IPS DF 6.9 (cell line): Measurements from ENCODE around the gene BTBD18.

Source experiments
- DNase-seq: peaks from one replicate; pipeline ENCODE4 v3.0.0-alpha.2; 2013; ENCODE audit warnings: low read depth, low spot score
- H3K27ac ChIP-seq: one replicate; pipeline ENCODE4 v1.5.1; 2013; ENCODE audit warnings: low read length, control low read depth
- H3K27me3 ChIP-seq: 2 replicates; pipeline ENCODE4 v1.6.1; 2013; ENCODE audit warnings: mild to moderate bottlenecking, low read length; ENCODE audit not compliant: control insufficient read depth, insufficient read depth
- H3K36me3 ChIP-seq: 2 replicates; pipeline ENCODE4 v1.6.1; 2013; ENCODE audit warnings: low read length; ENCODE audit not compliant: control insufficient read depth, insufficient read depth
- H3K4me1 ChIP-seq: 2 replicates; pipeline ENCODE4 v1.6.1; 2013; ENCODE audit warnings: low read length; ENCODE audit not compliant: control insufficient read depth, insufficient read depth
- H3K4me3 ChIP-seq: 2 replicates; pipeline ENCODE4 v1.5.1; 2013; ENCODE audit warnings: mild to moderate bottlenecking, low read length
- H3K9me3 ChIP-seq: 2 replicates; pipeline ENCODE4 v1.6.1; 2013; ENCODE audit warnings: low read length, inconsistent platforms; ENCODE audit not compliant: control insufficient read depth, insufficient read depth
- WGBS: extraction: QIAGEN DNeasy Blood & Tissue Kit; methylation state at CpG from one replicate; pipeline ENCODE4 v1.1.7; 2013; ENCODE audit warnings: mixed read lengths, missing lambda C conversion rate; ENCODE audit not compliant: insufficient read length, insufficient coverage; 5-methylcytosine and 5-hydroxymethylcytosine counted together

BTBD18 gene

DNA sequence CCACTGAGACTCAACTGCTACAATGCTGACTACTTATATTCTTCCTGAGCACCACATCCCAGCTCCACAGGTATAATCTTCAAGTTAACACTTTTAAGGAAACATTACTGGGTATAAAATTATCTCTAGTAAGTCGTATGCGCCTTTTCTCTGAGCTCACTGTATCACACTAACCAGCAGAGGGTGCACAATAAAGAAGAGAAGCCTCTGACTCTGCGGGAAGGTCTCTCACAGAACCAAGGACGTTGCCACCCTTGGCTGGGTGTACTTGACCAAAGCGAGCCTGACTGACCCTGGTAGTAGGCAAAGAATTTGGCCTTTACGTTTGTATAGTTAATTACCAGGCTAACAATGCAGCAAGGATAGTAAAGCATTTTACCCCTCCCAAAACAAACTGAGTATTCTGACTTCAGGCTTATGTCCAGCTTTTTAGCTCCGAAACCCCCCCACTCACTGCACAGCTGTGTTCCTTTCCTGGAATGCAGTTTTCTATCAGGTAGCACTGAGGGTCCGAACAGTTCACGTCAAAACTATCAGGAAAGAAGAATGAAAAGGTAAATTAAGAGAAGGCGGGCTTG, at the start of gene BTBD18:
Gene BTBD18, minus strand, starts transcription at position 144 of the 578 bp plus-strand sequence. CDS start 631 bp downstream, outside the sequence.
- H3K27me3 ChIP-seq = no peaks in the 10 kb centered on the region
- DNase-seq = no peak
- no CpG with 5 or more reads among the region's 10 CpGs for WGBS

DNA sequence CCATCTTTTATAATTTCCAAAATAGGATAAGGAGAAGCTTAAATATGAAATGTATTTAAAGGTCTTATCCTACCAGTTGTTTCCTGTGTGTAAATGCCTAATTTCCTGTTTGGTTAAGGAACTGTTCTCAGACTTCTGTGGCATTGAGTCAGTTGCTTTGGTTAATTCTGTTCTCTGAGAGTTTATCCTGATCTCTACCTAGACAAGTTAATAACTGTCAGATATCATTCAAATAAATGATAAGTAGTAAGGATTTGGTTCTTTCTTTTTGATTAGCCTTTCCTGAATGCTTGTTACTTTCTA, 49.5 kb upstream of the BTBD18 start:
- Histone ChIP-seq H3K4me3 (no peak overlapping the region), H3K36me3 (peaks cover 31% of the 10 kb centered on the region), H3K9me3 (no peaks in the 10 kb centered on the region), H3K27ac (no peak overlapping the region), H3K27me3 (no peaks in the 10 kb centered on the region), H3K4me1 (peaks cover 1% of the 10 kb centered on the region; the same call in 1 of the 2 replicates)
- DNase-seq = no peak

More for the DNA sequence above, at the start of gene BTBD18:
- H3K9me3 ChIP-seq = no peaks in the 10 kb centered on the region
- H3K4me1 ChIP-seq = no peaks in the 10 kb centered on the region
- H3K4me3 ChIP-seq = no peak within 1 kb of the TSS
- H3K36me3 ChIP-seq = no peaks in the 10 kb centered on the region
- no peak within 1 kb of the TSS for H3K27ac ChIP-seq

DNA sequence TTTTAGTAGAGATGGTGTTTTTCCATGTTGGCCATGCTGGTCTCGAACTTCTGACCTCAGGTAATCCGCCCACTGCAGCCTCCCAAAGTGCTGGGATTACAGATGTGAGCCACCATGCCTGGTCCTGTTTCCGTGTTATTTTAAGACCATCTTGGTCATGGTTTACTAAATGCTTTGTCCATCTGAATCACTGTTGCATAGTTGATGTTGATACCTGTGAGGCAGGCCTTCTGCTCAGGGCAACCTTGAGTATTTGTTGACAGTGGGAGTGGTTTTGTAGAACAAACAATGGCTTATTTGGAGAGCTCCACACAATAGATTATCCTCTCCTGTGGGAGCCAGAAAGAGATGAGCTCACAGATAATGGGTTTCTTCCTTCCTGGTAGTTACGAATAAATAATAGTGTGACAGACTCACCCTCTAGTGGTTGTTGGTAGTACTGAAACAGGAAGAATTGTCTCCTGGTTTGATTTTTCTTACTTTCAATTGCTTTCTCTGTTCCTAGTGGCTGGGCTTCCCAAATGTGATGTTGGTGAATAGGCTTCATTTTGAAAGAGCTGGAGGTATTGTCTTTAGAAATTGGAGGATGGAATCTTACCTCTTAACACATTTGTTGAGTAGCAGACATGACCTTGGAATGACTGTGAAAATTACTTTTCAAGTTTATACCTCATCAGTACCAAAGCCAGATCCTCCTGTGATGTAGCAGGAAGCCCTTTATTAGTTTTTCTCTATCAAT, 49.0 kb upstream of the BTBD18 start:
- H3K4me3 ChIP-seq = no peak overlapping the region
- no peak overlapping the region for H3K27ac ChIP-seq
- H3K4me1 ChIP-seq = peaks cover 1% of the 10 kb centered on the region; the same call in 1 of the 2 replicates
- no CpG with 5 or more reads among the region's 4 CpGs for WGBS
- no peaks in the 10 kb centered on the region for H3K27me3 ChIP-seq
- DNase-seq = no peak
- peaks cover 27% of the 10 kb centered on the region for H3K36me3 ChIP-seq
- no peaks in the 10 kb centered on the region for H3K9me3 ChIP-seq

- H3K4me1 ChIP-seq = peaks cover 1% of the 10 kb centered on the region; the same call in 1 of the 2 replicates
- WGBS = no CpG with 5 or more reads among the region's 1 CpG
- no peaks in the 10 kb centered on the region for H3K9me3 ChIP-seq
- no peaks in the 10 kb centered on the region for H3K27me3 ChIP-seq
- no peak overlapping the region for H3K4me3 ChIP-seq
- DNase-seq = no peak
- no peak overlapping the region for H3K27ac ChIP-seq
- H3K36me3 ChIP-seq = peaks cover 28% of the 10 kb centered on the region
Measured at GRCh38 chr11:57798905-57799559, 47.4 kb upstream of the BTBD18 start.

GRCh38 chr11:57793351-57794115, 41.9 kb upstream of the BTBD18 start:
- no peak for DNase-seq
- Histone ChIP-seq H3K27ac (no peak overlapping the region), H3K36me3 (peaks cover 9% of the 10 kb centered on the region; the same call in 1 of the 2 replicates), H3K9me3 (no peaks in the 10 kb centered on the region), H3K27me3 (no peaks in the 10 kb centered on the region), H3K4me3 (no peak overlapping the region), H3K4me1 (no peaks in the 10 kb centered on the region)
- WGBS = no CpG with 5 or more reads among the region's 8 CpGs

GRCh38 chr11:57792870-57793269, 41.3 kb upstream of the BTBD18 start:
- H3K4me3 ChIP-seq = no peak overlapping the region

DNA sequence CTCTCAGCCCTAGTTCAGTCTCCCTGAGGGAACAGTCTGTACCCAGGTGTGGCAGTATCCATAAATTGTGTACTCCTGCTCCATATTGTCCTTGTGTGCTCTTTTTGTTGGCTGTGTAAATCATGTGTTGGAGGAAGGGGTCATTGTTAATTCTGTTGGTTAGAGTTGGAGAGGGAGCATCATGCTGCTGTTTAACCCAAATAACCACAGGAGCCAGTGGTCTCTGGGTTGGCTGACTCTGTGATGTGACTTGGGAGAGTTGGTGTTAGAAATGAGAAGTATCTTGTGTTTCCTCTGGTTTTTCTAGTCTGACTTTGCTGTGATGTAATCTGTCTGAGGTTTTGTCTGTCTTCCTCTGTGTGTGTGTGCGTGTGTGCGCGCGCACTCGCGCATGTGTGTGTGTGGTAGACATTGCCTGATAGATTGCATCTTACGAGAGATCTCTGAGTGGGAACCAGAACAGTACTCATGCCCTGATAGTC, 40.5 kb upstream of the BTBD18 start:
- Histone ChIP-seq H3K36me3 (peaks cover 9% of the 10 kb centered on the region; the same call in 1 of the 2 replicates), H3K27ac (no peak overlapping the region), H3K27me3 (no peaks in the 10 kb centered on the region), H3K4me1 (peaks cover 5% of the 10 kb centered on the region), H3K9me3 (no peaks in the 10 kb centered on the region), H3K4me3 (no peak overlapping the region)
- no peak for DNase-seq
- no CpG with 5 or more reads among the region's 7 CpGs for WGBS

More at GRCh38 chr11:57792870-57793269, 41.3 kb upstream of the BTBD18 start:
- peaks cover 3% of the 10 kb centered on the region for H3K4me1 ChIP-seq
- no peaks in the 10 kb centered on the region for H3K9me3 ChIP-seq
- H3K36me3 ChIP-seq = peaks cover 9% of the 10 kb centered on the region; the same call in 1 of the 2 replicates
- DNase-seq = no peak
- H3K27me3 ChIP-seq = no peaks in the 10 kb centered on the region
- H3K27ac ChIP-seq = no peak overlapping the region

DNA sequence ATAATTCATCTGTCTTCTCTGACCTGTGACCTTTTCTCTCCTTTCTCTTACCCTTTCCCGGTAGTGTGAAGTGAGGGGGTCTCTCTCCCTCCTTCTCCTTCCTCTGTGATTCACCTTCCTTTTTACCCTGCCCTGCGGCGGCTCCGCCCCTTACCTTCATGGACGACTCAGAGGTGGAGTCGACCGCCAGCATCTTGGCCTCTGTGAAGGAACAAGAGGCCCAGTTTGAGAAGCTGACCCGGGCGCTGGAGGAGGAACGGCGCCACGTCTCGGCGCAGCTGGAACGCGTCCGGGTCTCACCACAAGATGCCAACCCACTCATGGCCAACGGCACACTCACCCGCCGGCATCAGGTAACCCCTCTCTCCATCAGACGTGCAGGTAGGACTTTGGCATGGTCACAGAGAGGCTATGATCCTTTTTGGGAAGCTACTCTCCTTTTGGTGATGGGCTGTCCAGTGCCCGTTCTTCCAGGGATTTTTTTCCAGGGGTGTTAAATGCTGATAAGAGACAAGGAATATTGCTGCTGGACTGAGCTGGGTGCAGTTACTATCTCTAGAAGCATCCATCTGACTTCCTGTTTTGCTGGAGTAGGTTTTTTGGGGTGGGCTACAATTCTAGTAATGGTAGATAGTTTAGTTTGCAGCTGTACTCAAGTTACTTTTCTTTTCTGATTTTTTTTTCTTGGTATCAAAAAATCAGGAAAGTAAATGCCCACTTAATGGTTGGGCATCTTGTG, 39.9 kb upstream of the BTBD18 start:
- Histone ChIP-seq H3K27ac (no peak overlapping the region), H3K27me3 (no peaks in the 10 kb centered on the region), H3K36me3 (peaks cover 5% of the 10 kb centered on the region; the same call in 1 of the 2 replicates), H3K9me3 (no peaks in the 10 kb centered on the region), H3K4me1 (peaks cover 5% of the 10 kb centered on the region), H3K4me3 (no peak overlapping the region)
- DNase-seq = no peak
- no CpG with 5 or more reads among the region's 22 CpGs for WGBS

DNA sequence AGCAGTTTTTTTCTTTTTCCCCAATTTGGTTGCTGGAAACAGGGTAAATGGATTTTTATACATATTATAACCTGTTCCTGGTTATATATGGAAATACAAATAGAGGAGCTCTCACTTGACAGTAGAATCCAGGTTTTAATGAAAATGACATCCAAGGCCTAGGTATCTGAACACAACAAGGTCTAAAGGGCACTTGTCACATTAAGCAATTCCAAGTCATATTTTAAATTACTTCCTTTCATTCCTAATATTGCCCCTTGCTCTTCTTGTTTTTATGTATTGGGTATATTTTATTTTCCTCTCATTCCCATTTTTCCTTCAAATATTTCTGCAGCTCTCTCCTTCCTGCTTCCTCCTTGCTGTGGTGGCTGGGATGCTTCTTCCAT, 37.1 kb upstream of the BTBD18 start:
- H3K9me3 ChIP-seq = no peaks in the 10 kb centered on the region
- no peaks in the 10 kb centered on the region for H3K27me3 ChIP-seq
- H3K4me3 ChIP-seq = no peak overlapping the region
- H3K36me3 ChIP-seq = no peaks in the 10 kb centered on the region
- H3K27ac ChIP-seq = no peak overlapping the region
- DNase-seq = no peak
- H3K4me1 ChIP-seq = peaks cover 5% of the 10 kb centered on the region
